Measurements from ENCODE around the gene PHACTR3. TPM values are rescaled to one million over a fixed set of nuclear protein-coding genes. Genes with fewer than 3 reads are reported as not detected.

PHACTR3 gene
- total RNA-seq, 1 experiment from 2014 or later = 0.10 TPM

GRCh38 chr20:59616306-59616705 is 12.0 kb downstream of the PHACTR3 start:
- H3K4me3 ChIP-seq (ENCODE audit: low read depth in 2 of 2, low read length in 2 of 2) = no peak overlapping the region
- intact Hi-C loops (cut with micrococcal nuclease; ENCODE audit: unreplicated experiment) (no loop called here), in situ Hi-C loops (cut with HindIII; ENCODE audit: low pct_unique_long_range_greater_than_20kb, low sequenced_read_pairs) (no loop called here)
- H3K36me3 ChIP-seq (ENCODE audit: control insufficient read depth, insufficient read depth, low read length) = no peaks in the 10 kb centered on the region
- no peak for DNase-seq (ENCODE audit: low read depth, low spot score)
- H3K27me3 ChIP-seq (ENCODE audit: control insufficient read depth, insufficient read depth, low read length) = 0 out of 2 replicates have a peak, but pooled peaks cover 7% of the 10 kb centered on the region
- ChIA-PET CTCF (interaction anchor here (0.5 to 0.6 kb wide), 2 partner anchors 16 to 394 kb away, joined by 5 read pairs; no protein-coding TSS in a partner anchor), POLR2A (no interaction called here)
- no peaks in the 10 kb centered on the region for H3K4me1 ChIP-seq (ENCODE audit: control insufficient read depth, insufficient read depth, low read length)
- ATAC-seq = no peak
- no peaks in the 10 kb centered on the region for H3K9me3 ChIP-seq (ENCODE audit: control insufficient read depth, insufficient read depth, low read depth, low read length)
- TF ChIP-seq REST (IDR thresholded peaks at IDR 0.05; ENCODE audit: insufficient read depth in 1 of 2, low read depth in 2 of 2, low read length in 1 of 2) = no peak
- no peak for TF ChIP-seq TCF7L2 (IDR thresholded peaks at IDR 0.05; ENCODE audit: low read depth, low read length)
- no peak for TF ChIP-seq SIN3A (IDR thresholded peaks at IDR 0.05; ENCODE audit: borderline replicate concordance, insufficient read depth, low read depth, low read length)
- no peak for TF ChIP-seq CTCF (IDR thresholded peaks at IDR 0.05)
- no peak for TF ChIP-seq POLR2AphosphoS5 (IDR thresholded peaks at IDR 0.05; ENCODE audit: low read depth, low read length)
- BruUV-seq (replicated peaks) = no TSS peak
- H3K27ac ChIP-seq (ENCODE audit: low read length) = no peak overlapping the region

- Histone ChIP-seq H3K36me3 (ENCODE audit: control insufficient read depth, insufficient read depth, low read length) (no peaks in the 10 kb centered on the region), H3K27me3 (ENCODE audit: control insufficient read depth, insufficient read depth, low read length) (0 out of 2 replicates have a peak, but pooled peaks cover 7% of the 10 kb centered on the region), H3K27ac (ENCODE audit: low read length) (no peak overlapping the region), H3K9me3 (ENCODE audit: control insufficient read depth, insufficient read depth, low read depth, low read length) (no peaks in the 10 kb centered on the region), H3K4me1 (ENCODE audit: control insufficient read depth, insufficient read depth, low read length) (no peaks in the 10 kb centered on the region), H3K4me3 (ENCODE audit: low read depth in 2 of 2, low read length in 2 of 2) (no peak overlapping the region)
- ChIA-PET CTCF (interaction anchor here (0.6 kb wide), 1 partner anchor 395 kb away, joined by 5 read pairs; no protein-coding TSS in a partner anchor), POLR2A (no interaction called here)
- in situ Hi-C loops (cut with HindIII; ENCODE audit: low pct_unique_long_range_greater_than_20kb, low sequenced_read_pairs) = no loop called here
- DNase-seq (ENCODE audit: low read depth, low spot score) (no peak), ATAC-seq (no peak)
- no TSS peak for BruUV-seq (replicated peaks)
- intact Hi-C loops (cut with micrococcal nuclease; ENCODE audit: unreplicated experiment) = no loop called here
- no peak for TF ChIP-seq CTCF (IDR thresholded peaks at IDR 0.05)
- TF ChIP-seq SIN3A (IDR thresholded peaks at IDR 0.05; ENCODE audit: borderline replicate concordance, insufficient read depth, low read depth, low read length) = no peak
- no peak for TF ChIP-seq TCF7L2 (IDR thresholded peaks at IDR 0.05; ENCODE audit: low read depth, low read length)
- no peak for TF ChIP-seq POLR2AphosphoS5 (IDR thresholded peaks at IDR 0.05; ENCODE audit: low read depth, low read length)
- TF ChIP-seq REST (IDR thresholded peaks at IDR 0.05; ENCODE audit: insufficient read depth in 1 of 2, low read depth in 2 of 2, low read length in 1 of 2) = no peak
Measured at GRCh38 chr20:59617221-59617620, 12.9 kb downstream of the PHACTR3 start.
